ENCODE data around the gene DPH7. TPM values are rescaled to one million over a fixed set of nuclear protein-coding genes. Genes with fewer than 3 reads are reported as not detected.
"Not testable (repeated sequence)": the region's sequence is repeated elsewhere in the genome, so short reads cannot be mapped to it uniquely, and the experiment has no call there.

DPH7 gene
- polyA plus RNA-seq, 6 donors from 2014 or later = 19.1 to 53.9 (median 32.6) TPM

- Mint-ChIP-seq H3K9me3 (peaks cover 0 to 3% (median 0%) of the 10 kb centered on the region in 7 donors), H3K4me3 (no peak overlapping the region), H3K27me3 (no peaks in the 10 kb centered on the region), H3K36me3 (peaks cover 11 to 12% of the 10 kb centered on the region in 2 donors), H3K27ac (peak overlapping the region in 2 of 6 donors; percentile 44 to 78), H3K4me1 (peaks cover 2 to 8% (median 6%) of the 10 kb centered on the region in 3 donors)
- DNase-seq (no peak), ATAC-seq (ENCODE audit: low read depth in 2 of 2) (no peak)
Measured at GRCh38 chr9:137511758-137512463, 66.8 kb downstream of the DPH7 start.

- not testable (repeated sequence) for H3K9me3 Mint-ChIP-seq; H3K27ac Mint-ChIP-seq; DNase-seq; ATAC-seq (ENCODE audit: low read depth in 2 of 2); H3K4me1 Mint-ChIP-seq; H3K27me3 Mint-ChIP-seq; H3K4me3 Mint-ChIP-seq
- peaks cover 11 to 12% of the 10 kb centered on the region in 2 donors for H3K36me3 Mint-ChIP-seq
Measured at GRCh38 chr9:137511126-137511525, 67.6 kb downstream of the DPH7 start.

GRCh38 chr9:137509198-137509597 lies 69.5 kb downstream of the DPH7 start:
- Mint-ChIP-seq H3K27ac (peak overlapping the region in 1 of 6 donors; percentile 77), H3K4me3 (no peak overlapping the region), H3K4me1 (peaks cover 2 to 8% (median 6%) of the 10 kb centered on the region in 3 donors), H3K9me3 (peaks cover 0 to 3% (median 0%) of the 10 kb centered on the region in 7 donors), H3K36me3 (peaks cover 11 to 12% of the 10 kb centered on the region in 2 donors), H3K27me3 (no peaks in the 10 kb centered on the region)
- DNase-seq (no peak), ATAC-seq (ENCODE audit: low read depth in 2 of 2) (no peak)

- Mint-ChIP-seq H3K4me1 (peaks cover 5 to 17% (median 9%) of the 10 kb centered on the region in 3 donors), H3K9me3 (peaks cover 0 to 11% (median 1%) of the 10 kb centered on the region in 7 donors), H3K36me3 (peaks cover 10 to 11% of the 10 kb centered on the region in 2 donors), H3K27ac (no peak overlapping the region), H3K27me3 (no peaks in the 10 kb centered on the region), H3K4me3 (no peak overlapping the region)
- ATAC-seq (ENCODE audit: low read depth in 2 of 2) (no peak), DNase-seq (no peak)
Measured at GRCh38 chr9:137506702-137507171, 72.0 kb downstream of the DPH7 start.

- Mint-ChIP-seq H3K36me3 (peaks cover 9 to 11% of the 10 kb centered on the region in 2 donors), H3K27ac (no peak overlapping the region), H3K4me3 (no peak overlapping the region), H3K9me3 (peaks cover 0 to 14% (median 1%) of the 10 kb centered on the region in 7 donors), H3K4me1 (peaks cover 5 to 17% (median 9%) of the 10 kb centered on the region in 3 donors), H3K27me3 (no peaks in the 10 kb centered on the region)
- no peak for DNase-seq
- ATAC-seq (ENCODE audit: low read depth in 2 of 2) = no peak
Measured at GRCh38 chr9:137506274-137506673, 72.5 kb downstream of the DPH7 start.

GRCh38 chr9:137505421-137506140 lies 73.1 kb downstream of the DPH7 start:
- no peaks in the 10 kb centered on the region for H3K27me3 Mint-ChIP-seq
- H3K4me1 Mint-ChIP-seq = peaks cover 5 to 17% (median 9%) of the 10 kb centered on the region in 3 donors
- H3K36me3 Mint-ChIP-seq = peaks cover 9 to 11% of the 10 kb centered on the region in 2 donors
- peaks cover 0 to 14% (median 1%) of the 10 kb centered on the region in 7 donors for H3K9me3 Mint-ChIP-seq
- DNase-seq = no peak
- ATAC-seq (ENCODE audit: low read depth in 2 of 2) = no peak
- no peak overlapping the region for H3K27ac Mint-ChIP-seq
- H3K4me3 Mint-ChIP-seq = no peak overlapping the region

Other genes starting within 250 kb of the DPH7 start
- 1 to 10 TPM in 5 of 6 donors, not detected in 1; 2.3 to 7.5 (median 4.5) TPM for gene EXD3, start 155.8 kb downstream of the DPH7 start, polyA plus RNA-seq (ENCODE audit: low read depth in 6 of 6)
- 1 to 10 TPM in 5 of 6 donors, not detected in 1; 1.3 to 2.3 (median 1.6) TPM for gene NOXA1, start 155.5 kb downstream of the DPH7 start, polyA plus RNA-seq (ENCODE audit: low read depth in 6 of 6)
- gene ENTPD8, start 137.6 kb downstream of the DPH7 start, polyA plus RNA-seq (ENCODE audit: low read depth in 6 of 6) = not detected
- 1 to 10 TPM in 5 of 6 donors, not detected in 1; 2.7 to 7.6 (median 3.7) TPM for gene NSMF, start 119.6 kb downstream of the DPH7 start, polyA plus RNA-seq (ENCODE audit: low read depth in 6 of 6)
- gene PNPLA7, start 28.5 kb downstream of the DPH7 start, polyA plus RNA-seq (ENCODE audit: low read depth in 6 of 6) = 1 to 10 TPM; 3.0 to 6.5 (median 5.8) TPM
- gene MRPL41, start 27.0 kb downstream of the DPH7 start, polyA plus RNA-seq (ENCODE audit: low read depth in 6 of 6) = 10 to 100 TPM; 13.7 to 21.6 (median 19.9) TPM
- gene ZMYND19, start 11.6 kb upstream of the DPH7 start, polyA plus RNA-seq (ENCODE audit: low read depth in 6 of 6) = 10 to 100 TPM in 1 of 6 donors, 1 to 10 TPM in 5; 4.2 to 13.3 (median 7.2) TPM
- 10 to 100 TPM; 30.3 to 65.5 (median 40.0) TPM for gene ARRDC1, start 26.8 kb upstream of the DPH7 start, polyA plus RNA-seq (ENCODE audit: low read depth in 6 of 6)
- 10 to 100 TPM in 5 of 6 donors, 1 to 10 TPM in 1; 6.7 to 45.0 (median 31.5) TPM for gene EHMT1, start 40.1 kb upstream of the DPH7 start, polyA plus RNA-seq (ENCODE audit: low read depth in 6 of 6)